D721Med (cell line): Measurements from ENCODE around the gene RPL22.

Experiments
- DNase-seq: peaks from one replicate; pipeline ENCODE4 v3.0.0; 2011; ENCODE audit warnings: low spot score; ENCODE audit not compliant: insufficient read length
- FAIRE-seq: peaks from 2 replicates; lab custom pipeline; 2011; peaks lifted over from hg19 to GRCh38; lab: Jason Lieb, UNC
- TF ChIP-seq, protein P1 (sequence below): IDR thresholded peaks from 2 replicates; pipeline ENCODE4 v1.5.1; 2012; ENCODE audit warnings: mild to moderate bottlenecking, control low read depth; ENCODE audit not compliant: insufficient read depth; ENCODE audit errors: missing control alignments

RPL22 gene

DNA sequence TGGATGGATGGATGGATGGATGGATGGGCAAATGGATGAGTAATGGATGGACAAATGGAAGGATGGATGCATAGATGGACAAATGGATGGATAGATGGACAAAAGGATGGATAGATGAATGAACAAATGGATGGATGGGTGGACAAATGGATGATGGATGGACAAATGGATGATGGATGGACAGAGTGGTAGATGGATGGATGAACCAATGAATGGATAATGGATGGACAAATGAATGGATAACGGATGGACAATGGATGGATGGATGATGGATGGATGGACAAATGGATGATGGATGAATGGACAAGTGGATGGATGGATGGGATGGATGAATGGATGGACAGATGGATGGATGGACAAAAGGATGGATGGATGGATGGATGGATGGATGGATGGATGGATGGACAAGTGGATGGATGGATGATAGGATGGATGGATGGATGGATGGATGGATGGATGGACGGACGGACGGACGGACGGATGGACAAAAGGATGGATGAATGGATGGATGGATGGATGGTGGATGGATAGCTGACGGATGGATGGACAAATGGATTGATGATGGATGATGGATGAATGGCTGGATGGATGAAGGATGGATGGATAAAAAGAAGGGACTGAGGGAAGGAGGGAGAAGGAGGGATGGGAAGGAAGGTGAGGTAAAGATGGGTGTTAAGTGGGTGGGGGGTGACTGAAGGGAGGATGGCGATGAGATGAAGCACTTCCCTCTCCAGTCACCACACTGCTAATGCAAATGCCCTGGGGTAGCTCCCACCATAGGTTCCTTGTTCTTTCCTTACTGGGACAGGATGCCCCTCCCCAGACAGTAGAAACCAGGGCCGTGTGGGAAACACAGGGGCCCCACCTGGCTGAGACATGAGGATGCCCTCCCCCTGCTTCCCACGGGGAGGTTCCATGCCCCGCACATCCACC is 49.1 kb downstream of the RPL22 start:
- no peak for FAIRE-seq
- TF ChIP-seq, protein P1, sequence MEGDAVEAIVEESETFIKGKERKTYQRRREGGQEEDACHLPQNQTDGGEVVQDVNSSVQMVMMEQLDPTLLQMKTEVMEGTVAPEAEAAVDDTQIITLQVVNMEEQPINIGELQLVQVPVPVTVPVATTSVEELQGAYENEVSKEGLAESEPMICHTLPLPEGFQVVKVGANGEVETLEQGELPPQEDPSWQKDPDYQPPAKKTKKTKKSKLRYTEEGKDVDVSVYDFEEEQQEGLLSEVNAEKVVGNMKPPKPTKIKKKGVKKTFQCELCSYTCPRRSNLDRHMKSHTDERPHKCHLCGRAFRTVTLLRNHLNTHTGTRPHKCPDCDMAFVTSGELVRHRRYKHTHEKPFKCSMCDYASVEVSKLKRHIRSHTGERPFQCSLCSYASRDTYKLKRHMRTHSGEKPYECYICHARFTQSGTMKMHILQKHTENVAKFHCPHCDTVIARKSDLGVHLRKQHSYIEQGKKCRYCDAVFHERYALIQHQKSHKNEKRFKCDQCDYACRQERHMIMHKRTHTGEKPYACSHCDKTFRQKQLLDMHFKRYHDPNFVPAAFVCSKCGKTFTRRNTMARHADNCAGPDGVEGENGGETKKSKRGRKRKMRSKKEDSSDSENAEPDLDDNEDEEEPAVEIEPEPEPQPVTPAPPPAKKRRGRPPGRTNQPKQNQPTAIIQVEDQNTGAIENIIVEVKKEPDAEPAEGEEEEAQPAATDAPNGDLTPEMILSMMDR = no peak
- no peak for DNase-seq

DNA sequence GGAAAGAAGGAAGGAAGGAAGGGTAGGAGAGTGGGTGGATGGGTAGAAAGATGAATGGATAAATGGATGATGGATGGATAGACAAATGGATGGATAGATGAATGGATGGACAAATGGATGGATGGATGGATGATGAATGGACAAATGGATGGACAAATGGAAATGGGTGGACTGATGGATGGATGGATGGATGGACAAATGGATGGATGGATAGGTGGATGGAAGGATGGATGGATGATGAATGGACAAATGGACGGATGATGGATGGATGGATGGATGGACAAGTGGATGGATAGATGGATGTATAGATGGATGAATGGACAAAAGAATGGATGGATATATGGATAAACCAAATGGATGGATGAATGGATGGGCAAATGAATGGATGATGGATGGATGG is 49.8 kb downstream of the RPL22 start:
- FAIRE-seq (no peak), DNase-seq (no peak)
- TF ChIP-seq, protein P1 = no peak

DNA sequence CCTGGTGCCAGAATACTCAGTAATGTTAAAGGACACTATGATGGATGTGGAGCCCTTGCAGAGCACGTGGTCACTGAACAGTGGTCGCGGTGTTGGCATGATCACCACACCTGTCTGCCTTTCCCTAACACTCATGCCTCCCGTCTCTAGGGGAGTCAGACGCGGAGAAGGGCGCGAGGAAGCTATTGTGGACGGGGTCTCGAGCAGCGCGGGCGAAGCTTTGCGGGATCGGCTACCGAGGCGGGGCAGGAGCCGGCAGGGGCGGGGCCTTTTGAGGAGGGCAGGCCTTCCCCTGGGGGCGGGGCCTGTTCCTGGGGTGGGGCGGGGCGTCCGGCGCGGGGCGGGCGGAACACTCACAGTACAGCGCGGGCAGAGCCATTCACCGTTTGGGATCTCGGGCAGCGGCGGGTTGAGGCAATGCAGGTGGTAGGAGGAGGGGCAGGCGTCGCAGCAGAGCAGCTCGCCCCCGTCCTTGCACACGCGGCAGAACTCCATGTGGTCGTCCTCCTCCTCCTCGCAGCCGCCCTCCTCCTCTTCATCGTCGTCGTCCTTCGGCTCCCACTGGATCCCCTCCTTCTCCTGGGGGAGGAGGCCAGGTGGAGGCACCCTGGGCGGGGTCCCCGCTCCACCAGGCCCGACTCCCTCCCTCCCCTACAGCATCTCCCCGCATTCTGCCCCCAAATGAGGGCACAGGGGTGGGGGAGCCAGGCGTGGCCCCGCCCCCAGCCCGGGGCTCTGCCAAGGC is 50.7 kb downstream of the RPL22 start:
- DNase-seq (no peak), FAIRE-seq (no peak)
- TF ChIP-seq, protein P1 = no peak

DNA sequence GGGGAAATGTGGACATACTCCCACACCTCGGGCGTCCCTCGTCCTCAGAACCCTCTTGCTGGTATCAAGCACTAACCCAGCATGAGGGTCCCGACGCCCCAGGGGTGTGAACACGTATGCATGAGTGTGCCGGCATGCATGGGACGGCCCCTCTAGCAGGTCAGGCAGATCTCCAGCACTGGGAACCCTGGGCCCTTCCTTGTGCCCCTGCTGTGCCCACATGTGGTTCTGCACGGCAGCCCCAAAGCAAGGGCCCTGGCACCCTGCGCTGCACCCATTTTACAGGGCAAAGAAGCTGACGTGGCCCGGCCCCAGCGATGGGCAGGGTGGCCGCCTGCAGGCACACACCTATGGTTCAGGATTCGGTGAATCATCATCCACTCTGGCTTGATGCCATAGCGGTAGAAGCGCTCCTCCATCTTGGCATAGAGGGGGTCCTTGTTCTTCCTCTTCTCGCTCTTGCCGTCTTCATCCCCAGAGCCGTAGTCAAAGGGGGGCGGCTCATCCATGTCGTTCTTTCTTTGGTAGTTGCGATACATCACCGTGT is 53.5 kb downstream of the RPL22 start:
- DNase-seq = no peak
- FAIRE-seq = no peak
- TF ChIP-seq, protein P1 = no peak

DNA sequence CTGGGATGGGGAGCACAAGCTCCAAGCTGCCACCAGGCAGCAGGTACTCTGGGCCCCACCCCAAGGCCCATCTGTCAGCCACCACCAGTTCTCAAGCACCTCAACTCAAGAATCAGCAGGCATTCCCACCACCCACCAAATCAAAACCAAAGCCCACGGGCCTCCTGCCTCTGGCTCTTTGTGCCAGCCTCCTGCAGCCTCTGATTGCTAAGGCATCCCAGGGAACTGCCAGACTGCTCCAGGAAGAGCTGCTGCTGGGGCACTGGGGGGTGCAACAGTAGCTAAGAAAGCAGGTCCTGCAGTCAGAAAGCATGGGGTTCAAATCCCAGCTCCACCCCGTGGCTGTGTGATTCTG is 54.0 kb downstream of the RPL22 start:
- FAIRE-seq (no peak), DNase-seq (no peak)
- TF ChIP-seq, protein P1 = no peak

DNA sequence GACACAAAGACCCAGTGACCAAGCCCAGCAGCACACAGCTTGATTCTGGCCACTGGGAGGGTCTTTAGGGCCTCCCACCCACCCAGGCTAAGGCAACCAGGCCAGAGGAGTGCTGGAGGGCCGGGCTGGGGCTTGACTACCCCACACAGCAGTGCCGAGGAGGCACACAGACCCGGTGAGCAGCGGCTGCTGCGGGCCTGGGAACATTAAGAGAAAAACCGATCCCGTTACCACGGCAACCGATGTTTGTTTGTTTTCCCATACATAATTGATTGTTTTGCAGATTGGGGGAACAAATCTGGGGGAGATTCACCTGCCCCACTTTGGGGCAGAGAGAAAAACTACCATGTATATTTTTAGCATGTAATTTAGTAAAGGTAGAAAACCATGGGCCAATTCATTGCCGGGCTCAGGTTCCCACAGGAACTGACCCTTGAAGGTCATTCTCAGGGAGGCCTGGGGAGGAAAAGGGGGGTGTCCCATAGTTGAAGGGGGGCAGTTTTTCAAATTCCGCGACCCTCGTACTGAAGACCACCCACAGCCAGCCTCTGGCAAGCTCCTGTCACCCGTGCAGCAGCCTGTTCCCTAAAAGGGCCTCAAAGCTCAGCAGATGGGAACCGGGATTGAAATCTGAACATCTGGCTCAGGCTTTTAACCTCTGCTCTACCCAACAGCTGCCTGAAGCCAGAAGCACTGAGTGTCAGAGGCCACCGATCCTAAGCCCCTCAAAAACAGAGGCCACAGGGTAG is 54.6 kb downstream of the RPL22 start:
- TF ChIP-seq, protein P1 = no peak
- DNase-seq = no peak
- FAIRE-seq = no peak
